SK-N-SH (cell line): ENCODE data around the gene PIGM. TPM values are rescaled to one million over a fixed set of nuclear protein-coding genes. Genes with fewer than 3 reads are reported as not detected.

Experiments used
- CTCF ChIA-PET: fragments of 300-600, 350-600 bp; formaldehyde crosslinking; extraction: SDS; loops from one replicate; lab custom pipeline; 2021; lab: Yijun Ruan, JAX
- POLR2A ChIA-PET: fragments of 350-600 bp; sonication (Branson Sonifier 250); formaldehyde crosslinking; extraction: SDS; loops from one replicate; lab custom pipeline; 2020; ENCODE audit warnings: antibody characterized with exemption, inconsistent platforms; lab: Yijun Ruan, JAX
- DNase-seq: peaks from one replicate; pipeline ENCODE4 v3.0.0; 2012
- H2AFZ ChIP-seq: fragments of 200-600 bp; sonication (generic); 2 replicates; pipeline ENCODE4 v1.8.1; 2016; ENCODE audit warnings: antibody characterized with exemption, mild to moderate bottlenecking, low read depth
- H3F3A ChIP-seq: fragments of 200-600 bp; sonication (generic); replicated peaks from 2 replicates; pipeline ENCODE3; 2016; ENCODE audit warnings: antibody characterized with exemption, mild to moderate bottlenecking; ENCODE audit not compliant: insufficient read depth
- H3K27ac ChIP-seq, 2 experiments: fragments of 200-500 bp in 1 of 2; fragments of 200-600 bp in 1 of 2; sonication (Bioruptor generic) in 1 of 2; sonication (generic), shearing (Covaris generic) in 1 of 2; 2 replicates each; pipeline versions ENCODE4 v1.5.1 to v1.6.1; 2014 to 2016; ENCODE audit warnings: low read depth in 2 of 2, inconsistent platforms in 1 of 2, low read length in 1 of 2, mild to moderate bottlenecking in 1 of 2, mixed read lengths in 1 of 2
- H3K27me3 ChIP-seq: fragments of 200-600 bp; sonication (generic), shearing (Covaris generic); 2 replicates; pipeline ENCODE4 v1.6.1; 2016; ENCODE audit warnings: mixed run types; ENCODE audit not compliant: insufficient read depth
- H3K36me3 ChIP-seq, 2 experiments: fragments of 200-500 bp in 1 of 2; fragments of 200-600 bp in 1 of 2; sonication (Bioruptor generic) in 1 of 2; sonication (generic) in 1 of 2; replicated peaks in 1 of 2; 2 replicates each; pipeline versions ENCODE3 to v1.5.1; 2014 to 2016; ENCODE audit warnings: low read length in 1 of 2, mild to moderate bottlenecking in 1 of 2; ENCODE audit not compliant: insufficient read depth in 2 of 2, control insufficient read depth in 1 of 2
- H3K4me1 ChIP-seq, 2 experiments: fragments of 200-500 bp in 1 of 2; fragments of 200-600 bp in 1 of 2; sonication (Bioruptor generic) in 1 of 2; sonication (generic), shearing (Covaris generic) in 1 of 2; 2 replicates each; pipeline versions ENCODE4 v1.5.1 to v1.6.1; 2014 to 2016; ENCODE audit warnings: low read depth in 1 of 2, low read length in 1 of 2, mixed run types in 1 of 2; ENCODE audit not compliant: insufficient read depth in 2 of 2, control insufficient read depth in 1 of 2
- H3K4me2 ChIP-seq: fragments of 200-600 bp; sonication (generic), shearing (Covaris generic); 2 replicates; pipeline ENCODE4 v1.6.1; 2017; ENCODE audit warnings: mixed run types
- H3K4me3 ChIP-seq, 2 experiments: fragments of 200-500 bp in 1 of 2; fragments of 200-600 bp in 1 of 2; sonication (Bioruptor generic) in 1 of 2; sonication (generic), shearing (Covaris generic) in 1 of 2; 2 replicates each; pipeline versions ENCODE4 v1.5.1 to v1.8.1; 2014 to 2016; ENCODE audit warnings: low read depth in 2 of 2, inconsistent platforms in 1 of 2, low read length in 1 of 2, mild to moderate bottlenecking in 1 of 2, mixed read lengths in 1 of 2, moderate library complexity in 1 of 2
- H3K79me2 ChIP-seq: fragments of 200-600 bp; sonication (generic); 2 replicates; pipeline ENCODE4 v1.8.1; 2017; ENCODE audit warnings: mild to moderate bottlenecking; ENCODE audit not compliant: insufficient read depth
- H3K9ac ChIP-seq: fragments of 200-600 bp; sonication (generic); 2 replicates; pipeline ENCODE4 v1.6.1; 2017; ENCODE audit warnings: mixed run types
- H3K9me2 ChIP-seq: fragments of 200-600 bp; sonication (generic); 2 replicates; pipeline ENCODE4 v1.6.1; 2017; ENCODE audit warnings: mixed run types
- H3K9me3 ChIP-seq: fragments of 200-600 bp; sonication (generic); 2 replicates; pipeline ENCODE4 v1.6.1; 2017; ENCODE audit warnings: mixed run types, mild to moderate bottlenecking, moderate library complexity
- H4K20me1 ChIP-seq: fragments of 200-600 bp; sonication (generic); 2 replicates; pipeline ENCODE4 v1.6.1; 2017; ENCODE audit warnings: mild to moderate bottlenecking, mixed run types; ENCODE audit not compliant: insufficient read depth
- EP300 ChIP-seq, 2 experiments: IDR thresholded peaks; 2 replicates each; pipeline versions ENCODE4 v1.4.0 to v1.6.1; 2012; ENCODE audit warnings: borderline replicate concordance in 1 of 2, low read depth in 1 of 2, low read length in 1 of 2
- FOSL2 ChIP-seq: IDR thresholded peaks from 2 replicates; pipeline ENCODE4 v1.4.0; 2012; ENCODE audit warnings: low read depth, mild to moderate bottlenecking, moderate library complexity, borderline replicate concordance
- FOXM1 ChIP-seq: IDR thresholded peaks from 2 replicates; pipeline ENCODE4 v1.4.0; 2012; ENCODE audit warnings: low read depth, mild to moderate bottlenecking
- GATA2 ChIP-seq: sonication (generic); formaldehyde crosslinking; IDR thresholded peaks from 2 replicates; pipeline ENCODE4 v1.5.0; 2020; ENCODE audit warnings: mild to moderate bottlenecking, missing genetic modification reagents
- MAX ChIP-seq: IDR thresholded peaks from 2 replicates; pipeline ENCODE4 v1.4.0; 2012; ENCODE audit warnings: low read depth
- MEF2A ChIP-seq: IDR thresholded peaks from 2 replicates; pipeline ENCODE4 v1.4.0; 2012; ENCODE audit warnings: low read depth, borderline replicate concordance
- MXI1 ChIP-seq: IDR thresholded peaks from 2 replicates; pipeline ENCODE4 v1.6.1; 2012; ENCODE audit warnings: mild to moderate bottlenecking, low read depth, low read length, improper control_type of control experiment
- NFIC ChIP-seq: IDR thresholded peaks from 2 replicates; pipeline ENCODE4 v1.4.0; 2012; ENCODE audit warnings: borderline replicate concordance
- PBX3 ChIP-seq: IDR thresholded peaks from 2 replicates; pipeline ENCODE4; 2012
- RCOR1 ChIP-seq: fragments of 150-350 bp; IDR thresholded peaks from 2 replicates; pipeline ENCODE4 v1.6.1; 2017; ENCODE audit warnings: antibody characterized with exemption, low read length
- REST ChIP-seq: IDR thresholded peaks from 2 replicates; pipeline ENCODE4 v1.6.1; 2012; ENCODE audit warnings: mild to moderate bottlenecking, low read depth, low read length, moderate library complexity
- RFX5 ChIP-seq: IDR thresholded peaks from 2 replicates; pipeline ENCODE4 v1.6.1; 2012; ENCODE audit warnings: mild to moderate bottlenecking, improper control_type of control experiment, low read length
- SIN3A ChIP-seq: IDR thresholded peaks from 2 replicates; pipeline ENCODE4 v1.6.1; 2012; ENCODE audit warnings: low read depth, mild to moderate bottlenecking, low read length, moderate library complexity, borderline replicate concordance
- TAF1 ChIP-seq: IDR thresholded peaks from 2 replicates; pipeline ENCODE4 v1.6.1; 2012; ENCODE audit warnings: low read depth, mild to moderate bottlenecking, low read length, moderate library complexity, borderline replicate concordance
- TEAD4 ChIP-seq: IDR thresholded peaks from 2 replicates; pipeline ENCODE4 v1.4.0; 2012; ENCODE audit warnings: mild to moderate bottlenecking, borderline replicate concordance; ENCODE audit not compliant: insufficient read depth
- USF2 ChIP-seq: fragments of 150-350 bp; IDR thresholded peaks from 2 replicates; pipeline ENCODE4 v1.6.1; 2017; ENCODE audit warnings: antibody characterized with exemption, low read length, low read depth, borderline replicate concordance
- ZBTB33 ChIP-seq: IDR thresholded peaks from 2 replicates; pipeline ENCODE4 v1.4.0; 2012; ENCODE audit warnings: low read depth, borderline replicate concordance
- WGBS: methylation state at CpG from one replicate; pipeline ENCODE4 v1.1.6; 2017; ENCODE audit warnings: low lambda C conversion rate; 5-methylcytosine and 5-hydroxymethylcytosine counted together
- polyA plus RNA-seq, 3 experiments: library from polyadenylated mRNA; depleted of rRNA; stranded (reverse); fragments of >200 nt; gene quantifications; 2 replicates each; pipeline ENCODE4 v1.2.3, GENCODE V29; 2012

PIGM gene
- polyA plus RNA-seq, 1 of the 3 experiments (the other 2 are of a cell fraction) = 4.0 TPM

- no peak for TF ChIP-seq TAF1
- no peak for TF ChIP-seq ZBTB33
- TF ChIP-seq, all 33 proteins: peak for 0
These were observed 43.1 kb upstream of the PIGM start (continued) for GRCh38 chr1:160074865-160075264.

GRCh38 chr1:160071289-160071688, 39.5 kb upstream of the PIGM start:
- ChIA-PET POLR2A (no interaction called here), CTCF (interaction anchor here (1.0 to 14.2 kb wide), 7 partner anchors 14 to 181 kb away, joined by 3 to 163 read pairs (median 3); no protein-coding TSS in a partner anchor)
- Histone ChIP-seq H3K27me3 (peaks cover 27% of the 10 kb centered on the region), H3K4me2 (no peak overlapping the region), H2AFZ (no peak overlapping the region), H4K20me1 (no peaks in the 10 kb centered on the region), H3K36me3 (no peaks in the 10 kb centered on the region), H3K4me3 (no peak overlapping the region), H3F3A (no peaks in the 10 kb centered on the region), H3K27ac (no peak overlapping the region), H3K4me1 (peaks cover 0 to 9% of the 10 kb centered on the region in 2 experiments; a peak in 1 of 4 replicates), H3K9me3 (no peaks in the 10 kb centered on the region), H3K9ac (no peak overlapping the region), H3K9me2 (no peaks in the 10 kb centered on the region), H3K79me2 (no peaks in the 10 kb centered on the region)
- WGBS = 65% methylated on average over 5 of the region's 5 CpGs
- no peak for DNase-seq
- TF ChIP-seq REST (no peak), FOSL2 (no peak), RCOR1 (no peak), USF2 (no peak), MEF2A (no peak), SIN3A (no peak), EP300 (IDR thresholded peaks at IDR 0.05; ENCODE audit: borderline replicate concordance in 1 of 2, low read depth in 1 of 2, low read length in 1 of 2) (no peak), GATA2 (no peak), PBX3 (no peak), MAX (no peak), NFIC (no peak), FOXM1 (no peak), RFX5 (no peak), MXI1 (no peak), TEAD4 (no peak)
